GM18507 (cell line): Measurements from ENCODE around the gene TAS1R1.
"Not testable (repeated sequence)": the region's sequence is repeated elsewhere in the genome, so short reads cannot be mapped to it uniquely, and the experiment has no call there.

Experiments
- DNase-seq: peaks from one replicate; pipeline ENCODE4 v3.0.0; 2011; ENCODE audit warnings: low read depth; ENCODE audit not compliant: insufficient read length; ENCODE audit errors: extremely low spot score
- FAIRE-seq: peaks from 2 replicates; lab custom pipeline; 2011; peaks lifted over from hg19 to GRCh38; lab: Jason Lieb, UNC

The TAS1R1 gene

GRCh38 chr1:6585841-6586240 is 30.7 kb downstream of the TAS1R1 start:
- FAIRE-seq, result no peak
- no peak for DNase-seq

- FAIRE-seq (no peak), DNase-seq (no peak)
Measured at GRCh38 chr1:6586404-6586816, 31.3 kb downstream of the TAS1R1 start.

- no peak for FAIRE-seq
Measured at GRCh38 chr1:6587261-6588005, 32.3 kb downstream of the TAS1R1 start.

GRCh38 chr1:6588128-6588892 is 33.2 kb downstream of the TAS1R1 start:
- DNase-seq (no peak), FAIRE-seq (no peak)

More at GRCh38 chr1:6587261-6588005, 32.3 kb downstream of the TAS1R1 start:
- no peak for DNase-seq

GRCh38 chr1:6588893-6589520 is 33.9 kb downstream of the TAS1R1 start:
- FAIRE-seq (no peak), DNase-seq (no peak)

- FAIRE-seq, result no peak
- DNase-seq, result no peak
Measured at GRCh38 chr1:6590046-6590445, 34.9 kb downstream of the TAS1R1 start.

GRCh38 chr1:6591222-6591621 is 36.1 kb downstream of the TAS1R1 start:
- DNase-seq (no peak), FAIRE-seq (no peak)

- DNase-seq, result no peak
- FAIRE-seq, result no peak
Measured at GRCh38 chr1:6591644-6592043, 36.5 kb downstream of the TAS1R1 start.

GRCh38 chr1:6592441-6592840 is 37.3 kb downstream of the TAS1R1 start:
- FAIRE-seq, result no peak
- DNase-seq, result no peak

- FAIRE-seq, result no peak
- no peak for DNase-seq
Measured at GRCh38 chr1:6592865-6593593, 37.9 kb downstream of the TAS1R1 start.

- FAIRE-seq (no peak), DNase-seq (no peak)
Measured at GRCh38 chr1:6593810-6594209, 38.7 kb downstream of the TAS1R1 start.

GRCh38 chr1:6594977-6595740 is 40.1 kb downstream of the TAS1R1 start:
- no peak for DNase-seq
- no peak for FAIRE-seq

- DNase-seq, result no peak
- no peak for FAIRE-seq
Measured at GRCh38 chr1:6596351-6596750, 41.2 kb downstream of the TAS1R1 start.

GRCh38 chr1:6596886-6597776 is 42.0 kb downstream of the TAS1R1 start:
- DNase-seq (no peak), FAIRE-seq (no peak)

- DNase-seq (no peak), FAIRE-seq (no peak)
Measured at GRCh38 chr1:6597777-6598131, 42.6 kb downstream of the TAS1R1 start.

- no peak for DNase-seq
- no peak for FAIRE-seq
Measured at GRCh38 chr1:6599141-6599975, 44.3 kb downstream of the TAS1R1 start.

- not testable (repeated sequence) for DNase-seq, FAIRE-seq
Measured at GRCh38 chr1:6599991-6600390, 44.9 kb downstream of the TAS1R1 start.
